GM23248 (cell line): ENCODE data around the gene SOX13.

Source experiments
- EZH2 ChIP-seq: fragments of 200-600 bp; sonication (generic); IDR thresholded peaks from 2 replicates; pipeline ENCODE4 v1.6.1; 2018; ENCODE audit warnings: antibody characterized with exemption, mild to moderate bottlenecking; ENCODE audit not compliant: insufficient read depth, poor library complexity, severe bottlenecking
- EZH2phosphoT487 ChIP-seq: fragments of 200-600 bp; sonication (generic); IDR thresholded peaks from 2 replicates; pipeline ENCODE4 v1.6.1; 2018; ENCODE audit warnings: antibody characterized with exemption, moderate library complexity, mild to moderate bottlenecking, low read depth; ENCODE audit not compliant: insufficient read depth

DNA sequence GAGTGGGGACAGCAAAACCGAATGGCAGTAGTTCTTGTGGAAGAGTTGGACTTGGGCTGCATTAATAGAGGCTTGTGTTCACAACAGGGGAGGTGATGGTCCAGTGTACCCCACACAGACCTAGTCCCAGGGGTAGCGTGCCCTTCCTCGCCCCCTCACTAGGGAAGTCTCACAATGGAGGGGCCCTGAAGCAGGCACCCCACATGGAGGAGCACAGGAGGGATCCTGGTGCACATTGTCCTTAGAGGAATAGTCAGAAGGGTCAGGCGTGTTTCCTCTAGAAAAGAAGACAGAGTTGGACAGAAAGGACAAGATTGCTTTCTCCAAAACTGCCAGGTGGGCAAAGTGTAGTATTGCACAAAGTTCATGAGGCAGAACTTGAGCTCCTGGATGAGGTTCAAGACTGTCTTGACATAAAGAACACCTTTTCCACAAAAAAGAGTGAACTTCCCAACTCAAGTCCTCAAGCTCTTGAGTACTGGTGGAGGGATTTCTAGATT, 55.6 kb downstream of the SOX13 start:
- TF ChIP-seq EZH2phosphoT487, result no peak
- TF ChIP-seq EZH2, result no peak
